Right kidney (tissue), 1 donor: ENCODE results near the gene GGA2.
A peak's percentile ranks its signal among the peaks of the same experiment; 100 is the strongest.
"Not testable (repeated sequence)": the region's sequence is repeated elsewhere in the genome, so short reads cannot be mapped to it uniquely, and the experiment has no call there.

Source experiments
- DNase-seq: peaks from one replicate; pipeline ENCODE4 v3.0.0-alpha.2; 2016

The GGA2 gene

DNA sequence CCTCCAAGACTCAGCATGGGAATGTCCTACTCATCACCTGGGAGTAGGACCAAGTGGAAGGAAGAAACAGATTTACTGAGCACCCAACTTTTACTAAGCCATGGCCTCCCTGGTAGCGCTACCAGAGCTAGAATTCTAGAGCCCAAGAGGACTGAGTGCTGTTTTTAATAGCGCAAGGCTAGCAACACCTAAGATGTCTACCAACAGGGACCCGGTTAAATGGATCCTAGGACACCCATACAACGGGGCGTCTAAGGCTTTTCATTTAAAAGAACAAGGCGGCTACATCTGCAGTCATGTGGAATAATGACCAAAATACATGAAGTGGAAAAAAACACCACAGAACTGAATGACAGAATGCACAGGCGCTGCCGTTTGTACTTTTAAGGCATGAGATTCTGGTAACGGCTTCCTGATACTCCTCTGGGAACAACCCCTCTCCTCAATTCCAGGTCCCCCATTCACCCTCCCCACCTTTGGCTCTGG lies 5.1 kb downstream of the GGA2 start:
- DNase-seq = peak; percentile 9

GRCh38 chr16:23504453-23505179 lies 5.7 kb downstream of the GGA2 start:
- DNase-seq = no peak

DNA sequence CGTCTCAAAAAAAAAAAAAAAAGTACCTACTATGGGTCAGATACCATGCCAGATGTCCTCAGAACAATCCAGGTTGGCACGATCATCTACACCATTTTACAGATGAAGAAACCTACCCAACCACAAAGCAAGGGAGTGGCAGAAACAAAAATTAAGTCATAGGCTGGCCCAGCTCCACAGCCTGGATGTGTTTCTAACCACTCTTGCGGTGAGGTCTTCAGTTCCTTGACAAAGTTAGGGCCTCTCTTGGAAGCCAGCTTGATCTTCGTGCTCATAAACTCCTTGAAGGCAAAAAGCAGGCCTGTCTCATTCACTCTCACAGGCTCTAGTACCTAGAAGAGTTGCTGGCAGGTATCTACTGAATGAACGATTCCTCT lies 6.2 kb downstream of the GGA2 start:
- no peak for DNase-seq

- no peak for DNase-seq
Observed at GRCh38 chr16:23502466-23502865, 7.8 kb downstream of the GGA2 start.

- DNase-seq = no peak
Observed at GRCh38 chr16:23501291-23501690, 9.0 kb downstream of the GGA2 start.

- no peak for DNase-seq
Observed at GRCh38 chr16:23500862-23501225, 9.4 kb downstream of the GGA2 start.

GRCh38 chr16:23500212-23500861 lies 10.0 kb downstream of the GGA2 start:
- no peak for DNase-seq

DNA sequence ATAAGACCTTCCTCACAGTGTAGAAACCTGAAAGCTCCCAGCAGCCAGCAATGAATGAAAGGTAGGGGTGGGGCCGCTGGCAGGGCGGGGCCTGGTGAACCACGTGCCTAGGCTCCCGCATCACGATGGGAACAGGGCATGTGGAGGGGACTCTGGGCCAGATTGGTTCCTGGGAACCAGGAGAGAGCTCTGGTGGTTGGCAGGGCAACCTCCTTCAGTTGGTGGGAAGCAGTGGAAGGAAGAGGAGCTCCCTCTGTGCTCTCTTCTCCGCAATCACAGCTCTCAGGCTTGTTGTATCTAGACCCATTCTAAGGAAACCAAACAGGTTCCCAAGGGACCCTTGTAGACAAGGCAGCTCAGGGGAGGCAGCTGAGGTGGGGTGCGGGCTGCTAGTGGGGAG lies 10.5 kb downstream of the GGA2 start:
- DNase-seq = no peak

GRCh38 chr16:23498863-23499262 lies 11.4 kb downstream of the GGA2 start:
- no peak for DNase-seq

GRCh38 chr16:23497543-23497868 lies 12.8 kb downstream of the GGA2 start:
- no peak for DNase-seq

GRCh38 chr16:23496821-23497542 lies 13.3 kb downstream of the GGA2 start:
- DNase-seq = no peak

GRCh38 chr16:23495671-23496070 lies 14.6 kb downstream of the GGA2 start:
- DNase-seq = no peak

GRCh38 chr16:23494188-23494587 lies 16.1 kb downstream of the GGA2 start:
- no peak for DNase-seq

DNA sequence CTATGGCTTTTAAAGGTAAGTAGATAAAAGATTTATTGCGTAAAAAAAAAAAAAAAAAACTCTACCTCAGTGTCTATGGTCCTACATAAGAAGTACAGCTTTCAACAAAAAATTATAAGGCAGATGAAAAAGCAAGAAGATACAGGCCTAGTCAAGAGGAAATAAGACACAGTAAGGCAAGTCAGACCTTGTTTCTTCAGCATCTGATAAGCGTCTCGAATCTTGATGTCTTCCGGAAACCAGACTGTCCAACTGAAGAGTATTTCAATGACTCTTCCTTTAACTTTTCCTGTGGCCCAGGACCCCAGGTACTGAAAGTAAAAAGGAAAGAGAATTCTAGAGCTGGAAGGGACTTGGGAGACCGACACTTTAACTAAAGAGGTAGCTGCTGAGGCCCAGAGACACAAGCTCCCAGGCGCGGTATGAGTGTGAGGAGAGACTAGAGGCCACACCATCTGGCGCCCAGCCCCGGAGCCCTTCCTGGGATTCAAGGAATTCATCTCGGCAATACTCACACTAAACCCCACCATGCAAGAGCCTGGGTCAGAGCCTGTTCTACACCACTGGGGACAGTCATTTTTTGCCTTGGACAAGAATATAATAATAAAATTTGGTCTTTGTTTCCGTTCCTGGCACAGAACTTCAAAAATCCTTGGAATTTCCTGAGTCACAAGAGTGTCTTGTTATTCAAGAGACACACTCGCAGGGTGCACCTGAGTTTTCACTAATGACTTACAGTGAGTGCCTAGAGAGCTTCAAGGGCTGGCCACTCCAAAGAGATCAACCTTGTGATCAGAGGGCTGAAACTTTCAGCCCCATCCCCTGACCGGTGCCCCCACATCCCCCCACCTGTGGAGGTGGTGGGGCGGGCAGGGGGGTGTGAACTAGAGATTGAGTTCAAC lies 18.6 kb downstream of the GGA2 start:
- no peak for DNase-seq

DNA sequence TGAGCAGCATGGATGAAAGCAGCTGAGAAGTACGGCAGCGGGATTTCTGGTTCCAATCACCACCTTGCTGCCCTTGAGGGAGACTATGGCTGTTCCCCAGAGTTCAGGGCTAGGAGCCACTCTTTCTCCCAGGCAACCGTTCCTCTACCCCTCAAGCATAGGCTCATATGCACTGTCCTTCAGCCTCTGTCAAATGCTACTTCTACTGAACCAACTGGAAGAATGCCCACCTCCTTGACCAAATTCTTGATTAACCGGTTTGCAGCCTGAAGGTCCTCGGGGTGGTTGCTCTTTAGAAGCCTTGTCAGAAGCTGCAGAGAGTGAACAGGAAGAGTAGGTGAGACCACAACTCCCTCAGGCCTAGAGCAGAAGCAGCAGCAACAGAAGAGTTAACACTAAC lies 23.8 kb downstream of the GGA2 start:
- DNase-seq = no peak

GRCh38 chr16:23485841-23486240 lies 24.5 kb downstream of the GGA2 start:
- DNase-seq = no peak

GRCh38 chr16:23485257-23485614 lies 25.1 kb downstream of the GGA2 start:
- DNase-seq = no peak

DNA sequence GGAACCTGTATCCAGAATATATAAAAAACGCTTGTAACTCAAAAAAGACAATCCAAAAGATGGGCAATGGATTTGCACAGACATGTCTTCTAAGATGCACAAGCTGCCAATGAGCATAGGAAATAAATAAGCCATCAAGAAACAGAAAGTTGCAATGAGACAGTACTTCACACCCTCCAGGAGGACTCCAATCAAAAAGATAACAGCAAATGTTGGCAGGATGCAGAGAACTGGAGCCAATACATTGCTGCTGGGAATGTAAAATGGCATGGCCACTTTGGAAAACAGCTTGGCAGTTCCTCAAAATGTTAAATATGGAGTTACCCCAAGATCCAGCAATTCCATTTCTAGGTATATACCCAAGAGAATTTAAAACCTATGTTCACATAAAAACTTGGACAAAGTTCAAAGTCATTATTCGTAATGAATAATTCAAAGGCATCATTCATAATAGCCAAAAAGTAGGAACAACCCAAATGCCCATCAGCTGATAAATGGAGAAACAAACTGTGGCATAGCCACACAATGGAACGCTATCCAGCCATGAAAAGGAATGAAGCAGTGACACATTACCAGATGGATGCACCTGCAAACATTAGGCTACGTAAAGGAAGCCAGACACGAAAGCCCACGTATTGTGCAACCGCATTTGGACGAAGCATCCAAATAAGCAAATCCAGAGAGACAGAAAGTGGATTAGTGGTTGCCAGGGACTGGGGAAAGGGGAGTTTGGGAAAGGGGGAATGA lies 25.6 kb downstream of the GGA2 start:
- no peak for DNase-seq

DNA sequence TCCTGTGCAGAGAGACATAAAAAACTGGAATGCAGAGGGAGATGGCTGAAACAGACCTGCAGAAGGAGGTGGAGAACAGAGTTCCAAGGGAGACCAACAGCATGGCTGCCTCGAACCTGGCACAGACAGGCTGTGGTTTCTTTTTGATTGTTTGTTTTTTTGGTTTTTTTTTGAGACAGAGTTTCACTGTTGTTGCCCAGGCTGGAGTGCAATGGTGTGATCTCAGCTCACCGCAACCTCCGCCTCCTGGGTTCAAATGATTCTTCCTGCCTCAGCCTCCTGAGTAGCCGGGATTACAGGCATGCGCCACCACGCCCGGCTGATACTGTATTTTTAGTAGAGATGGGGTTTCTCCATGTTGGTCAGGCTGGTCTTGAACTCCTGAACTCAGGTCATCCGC lies 26.8 kb downstream of the GGA2 start:
- not testable (repeated sequence) for DNase-seq

DNA sequence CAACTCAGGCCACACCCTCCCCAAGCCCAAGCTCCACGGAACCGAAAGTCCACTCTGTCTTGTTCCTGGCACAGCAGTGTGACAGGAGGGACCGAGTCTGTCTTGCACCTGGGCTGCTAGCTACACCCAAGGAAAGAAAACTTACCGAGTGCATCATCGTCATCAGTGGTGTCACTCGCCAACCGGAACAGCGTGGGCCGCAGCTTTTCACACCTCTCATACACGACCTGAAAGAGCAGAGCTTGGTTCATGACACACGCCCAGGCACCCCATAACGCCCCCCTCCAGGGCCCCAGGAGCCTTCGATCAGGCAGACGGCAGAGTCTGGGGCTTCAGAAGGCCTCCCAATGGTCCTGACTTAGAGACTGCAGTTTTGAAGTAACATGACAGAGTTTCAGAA lies 27.5 kb downstream of the GGA2 start:
- no peak for DNase-seq

GRCh38 chr16:23480257-23480656 lies 30.0 kb downstream of the GGA2 start:
- no peak for DNase-seq

DNA sequence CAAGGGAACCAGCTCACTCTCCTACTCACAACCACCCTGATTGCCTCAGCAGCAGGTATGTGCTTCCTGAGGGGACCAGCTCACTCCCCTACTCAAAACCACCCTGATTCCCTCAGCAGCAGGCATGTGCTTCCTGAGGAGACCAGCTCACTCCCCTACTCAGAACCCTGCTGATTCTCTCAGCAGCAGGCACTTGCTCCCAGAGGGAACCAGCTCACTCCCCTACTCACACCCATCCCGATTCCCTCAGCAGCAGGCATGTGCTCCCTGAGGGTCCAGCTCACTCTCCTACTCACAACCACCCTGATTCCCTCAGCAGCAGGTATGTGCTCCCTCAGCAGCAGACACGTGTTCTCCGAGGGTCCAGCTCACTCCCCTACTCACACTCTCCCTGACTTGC lies 31.2 kb downstream of the GGA2 start:
- DNase-seq = no peak
